Esophagus squamous epithelium (tissue), 5 donors: ENCODE measurements around the gene CCNJL. TPM values are rescaled to one million over a fixed set of nuclear protein-coding genes. Genes with fewer than 3 reads are reported as not detected.

Source experiments
- DNase-seq: peaks from one replicate; lab custom pipeline; 2025; lab: John Stamatoyannopoulos, UW
- H3K27ac ChIP-seq, 4 donors: fragments of 200-600 bp; sonication (generic); one replicate each; pipeline ENCODE4 v1.5.1; 2016 to 2019; ENCODE audit warnings: mild to moderate bottlenecking in 1 of 4
- H3K27me3 ChIP-seq, 4 donors: fragments of 200-600 bp; sonication (generic); 1 replicate in 3 of 4; 2 replicates in 1 of 4; pipeline versions ENCODE4 v1.5.1 to v1.6.0; 2017 to 2021; ENCODE audit warnings: antibody characterized with exemption in 1 of 4
- H3K36me3 ChIP-seq, 3 donors: fragments of 200-600 bp; sonication (generic); one replicate each; pipeline ENCODE4 v1.5.1; 2016 to 2019
- H3K4me1 ChIP-seq, 3 donors: fragments of 200-600 bp; sonication (generic); one replicate each; pipeline ENCODE4 v1.5.1; 2017 to 2019
- H3K4me3 ChIP-seq, 4 donors: fragments of 200-600 bp; sonication (generic); 1 replicate in 3 of 4; 2 replicates in 1 of 4; pipeline ENCODE4 v1.5.1; 2016 to 2019; ENCODE audit warnings: mild to moderate bottlenecking in 2 of 4, moderate library complexity in 1 of 4
- H3K9me3 ChIP-seq, 3 donors: fragments of 200-600 bp; sonication (generic); one replicate each; pipeline ENCODE4 v1.5.1; 2016 to 2019
- POLR2A ChIP-seq, 4 donors: fragments of 450-650 bp; IDR thresholded peaks; one replicate each; pipeline ENCODE4 v1.6.1; 2017; ENCODE audit warnings: antibody characterized with exemption in 4 of 4, mild to moderate bottlenecking in 4 of 4, moderate library complexity in 3 of 4
- WGBS, 2 donors: methylation state at CpG; one replicate each; pipeline ENCODE4 v1.1.5; 2018; 5-methylcytosine and 5-hydroxymethylcytosine counted together
- intact Hi-C: fragments of 100-400 bp; cut with DNase I; formaldehyde crosslinking; loops from one replicate; pipeline ENCODE4 v1.15.0; 2022
- total RNA-seq, 4 donors: library from RNA; depleted of rRNA; stranded (reverse); fragments of >200 nt; gene quantifications; one replicate each; pipeline ENCODE4 v1.1.0, GENCODE V29; 2016
- TF ChIP-seq, protein P1 (sequence below), 6 experiments: fragments of 450-650 bp in 4 of 6; fragments of 200-600 bp in 2 of 6; sonication (generic) in 2 of 6; IDR thresholded peaks; one replicate each; pipeline ENCODE4 v1.5.1; 2016 to 2019; ENCODE audit warnings: antibody characterized with exemption in 6 of 6, mild to moderate bottlenecking in 4 of 6, moderate library complexity in 4 of 6
- donor health status: DM: yes; HTN: yes; CAD: no.

Gene CCNJL
- total RNA-seq, 4 donors from 2014 or later, result 0.04 to 3.0 (median 0.74) TPM

DNA sequence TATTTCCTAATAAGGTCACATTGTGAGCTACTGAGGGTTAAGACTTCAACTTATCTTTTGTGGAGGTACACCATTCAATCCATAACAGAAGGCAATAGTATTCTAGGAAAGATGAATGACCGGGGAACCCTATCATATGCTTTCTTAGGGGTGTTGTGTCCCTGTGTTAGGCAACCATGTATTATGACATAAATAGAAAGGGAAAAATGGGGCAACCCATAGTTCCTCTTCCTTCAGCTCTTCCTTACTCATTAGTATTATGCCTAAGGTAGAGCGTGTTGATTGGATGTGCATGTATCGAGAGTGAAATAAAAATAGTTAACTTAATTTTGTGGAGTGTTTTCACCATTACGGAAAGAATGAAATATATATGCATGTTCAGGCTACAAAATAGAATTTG lies 6.0 kb upstream of the CCNJL start:
- H3K27ac ChIP-seq, result no peak overlapping the region
- intact Hi-C loops, result no loop called here

DNA sequence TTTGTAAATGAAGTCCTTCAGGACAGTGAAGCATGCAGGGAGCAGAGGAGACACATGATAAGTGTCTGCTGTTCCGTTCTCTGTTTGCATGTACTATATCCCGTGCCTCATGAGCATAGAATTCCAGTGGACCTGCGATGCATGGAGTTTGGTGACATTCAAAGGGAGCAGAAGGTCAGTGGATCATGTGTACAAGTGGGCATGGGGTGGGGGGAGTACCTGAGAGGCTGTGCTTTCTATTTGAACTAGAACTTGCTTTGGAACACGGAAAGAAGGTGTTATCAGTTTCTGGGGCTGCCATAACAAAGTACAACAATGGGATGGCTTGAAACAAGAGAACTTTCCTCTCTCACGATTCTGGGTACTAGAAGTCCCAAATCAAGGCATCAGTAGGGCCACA lies 5.1 kb upstream of the CCNJL start:
- DNase-seq, result no peak
- Histone ChIP-seq H3K27ac (no peak overlapping the region), H3K4me3 (no peak overlapping the region), H3K36me3 (no peaks in the 10 kb centered on the region), H3K9me3 (no peaks in the 10 kb centered on the region), H3K27me3 (peaks cover 0 to 28% (median 0%) of the 10 kb centered on the region in 4 donors), H3K4me1 (peaks cover 0 to 13% (median 4%) of the 10 kb centered on the region in 3 donors)
- WGBS, 2 donors, result 60 to 82% methylated on average over 5 of the region's 5 CpGs
- intact Hi-C loops, result no loop called here
- TF ChIP-seq, protein P1, sequence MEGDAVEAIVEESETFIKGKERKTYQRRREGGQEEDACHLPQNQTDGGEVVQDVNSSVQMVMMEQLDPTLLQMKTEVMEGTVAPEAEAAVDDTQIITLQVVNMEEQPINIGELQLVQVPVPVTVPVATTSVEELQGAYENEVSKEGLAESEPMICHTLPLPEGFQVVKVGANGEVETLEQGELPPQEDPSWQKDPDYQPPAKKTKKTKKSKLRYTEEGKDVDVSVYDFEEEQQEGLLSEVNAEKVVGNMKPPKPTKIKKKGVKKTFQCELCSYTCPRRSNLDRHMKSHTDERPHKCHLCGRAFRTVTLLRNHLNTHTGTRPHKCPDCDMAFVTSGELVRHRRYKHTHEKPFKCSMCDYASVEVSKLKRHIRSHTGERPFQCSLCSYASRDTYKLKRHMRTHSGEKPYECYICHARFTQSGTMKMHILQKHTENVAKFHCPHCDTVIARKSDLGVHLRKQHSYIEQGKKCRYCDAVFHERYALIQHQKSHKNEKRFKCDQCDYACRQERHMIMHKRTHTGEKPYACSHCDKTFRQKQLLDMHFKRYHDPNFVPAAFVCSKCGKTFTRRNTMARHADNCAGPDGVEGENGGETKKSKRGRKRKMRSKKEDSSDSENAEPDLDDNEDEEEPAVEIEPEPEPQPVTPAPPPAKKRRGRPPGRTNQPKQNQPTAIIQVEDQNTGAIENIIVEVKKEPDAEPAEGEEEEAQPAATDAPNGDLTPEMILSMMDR (IDR thresholded peaks at IDR 0.05), result no peak
- TF ChIP-seq POLR2A (IDR thresholded peaks at IDR 0.05), result no peak

More for the DNA sequence above, 6.0 kb upstream of the CCNJL start:
- H3K4me3 ChIP-seq, result no peak overlapping the region
- H3K36me3 ChIP-seq, result no peaks in the 10 kb centered on the region
- H3K9me3 ChIP-seq, result no peaks in the 10 kb centered on the region
- H3K4me1 ChIP-seq, result peaks cover 0 to 4% (median 0%) of the 10 kb centered on the region in 3 donors
- H3K27me3 ChIP-seq, result peaks cover 0 to 19% (median 0%) of the 10 kb centered on the region in 4 donors
- DNase-seq, result no peak
- 77 to 85% methylated on average over 4 of the region's 4 CpGs for WGBS, 2 donors
- TF ChIP-seq POLR2A (IDR thresholded peaks at IDR 0.05), result no peak
- TF ChIP-seq, protein P1 (IDR thresholded peaks at IDR 0.05), result no peak

DNA sequence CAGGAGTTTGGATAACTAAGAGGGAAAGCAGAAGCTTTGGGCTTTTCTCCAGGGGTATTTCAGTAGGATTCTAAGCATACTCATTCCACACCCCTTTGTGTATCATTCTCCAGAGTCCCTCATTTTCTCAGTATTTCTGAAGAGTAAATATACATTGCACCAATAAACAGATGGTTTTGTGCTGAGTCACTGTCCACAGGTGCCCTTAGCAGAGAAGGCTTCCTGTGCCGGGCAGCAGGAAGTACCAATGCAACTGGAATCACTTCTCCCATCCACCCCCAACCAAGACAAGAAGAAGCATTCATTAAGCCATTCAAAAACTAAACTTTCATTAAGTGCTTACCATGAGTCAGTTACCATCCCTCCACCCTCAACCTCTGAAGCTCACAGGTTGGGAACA lies 3.6 kb upstream of the CCNJL start:
- TF ChIP-seq, protein P1 (IDR thresholded peaks at IDR 0.05), result no peak
- no peak for TF ChIP-seq POLR2A (IDR thresholded peaks at IDR 0.05)
- no peaks in the 10 kb centered on the region for H3K9me3 ChIP-seq
- DNase-seq, result no peak
- no peak overlapping the region for H3K27ac ChIP-seq
- H3K4me1 ChIP-seq, result peaks cover 4 to 28% (median 14%) of the 10 kb centered on the region in 3 donors
- peaks cover 0 to 32% (median 0%) of the 10 kb centered on the region in 4 donors for H3K27me3 ChIP-seq
- WGBS, 2 donors, result 20 to 33% methylated on average over 1 of the region's 1 CpG
- no peaks in the 10 kb centered on the region for H3K36me3 ChIP-seq
- H3K4me3 ChIP-seq, result no peak overlapping the region
- intact Hi-C loops, result no loop called here

DNA sequence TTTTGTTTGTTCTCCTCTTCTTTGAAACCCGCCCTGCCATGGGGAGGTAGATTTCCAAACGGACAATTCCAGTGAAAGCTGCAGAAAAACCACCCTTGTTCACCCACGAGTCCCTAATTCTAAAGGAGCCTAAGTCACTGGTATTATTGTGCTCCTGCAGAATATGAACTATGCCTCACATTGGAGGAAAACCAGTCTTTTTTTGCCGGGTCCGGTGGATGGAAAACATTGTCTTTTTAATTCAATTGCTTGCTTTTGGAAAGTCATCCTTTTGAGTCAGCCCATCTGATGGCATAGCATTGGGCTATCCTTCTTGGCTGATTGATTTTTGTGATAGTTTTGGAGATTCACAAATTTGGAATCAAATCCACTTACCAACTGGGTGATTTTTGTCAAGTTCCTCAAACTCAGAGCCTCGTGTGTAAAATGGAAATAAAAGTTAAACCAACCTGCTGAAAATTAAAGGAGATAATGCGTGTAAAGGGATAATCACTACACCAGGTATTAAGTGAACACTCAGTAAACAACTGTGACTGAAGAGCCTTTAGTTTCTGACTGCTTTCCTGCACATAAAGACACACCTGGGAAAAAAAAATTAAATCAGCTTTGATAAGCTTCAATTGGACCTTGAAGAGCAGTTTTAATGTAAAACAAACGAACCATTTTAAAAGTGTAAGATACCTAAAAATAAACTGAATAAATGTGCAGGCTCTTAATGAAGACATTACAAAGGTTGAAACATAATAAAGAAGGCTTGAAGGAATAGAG lies 780 bp upstream of the CCNJL start:
- DNase-seq, result no peak
- Histone ChIP-seq H3K27me3 (peaks cover 0 to 46% (median 0%) of the 10 kb centered on the region in 4 donors), H3K9me3 (no peaks in the 10 kb centered on the region), H3K27ac (no peak overlapping the region), H3K4me3 (peak overlapping the region; percentile 48 to 71 (median 60)), H3K36me3 (no peaks in the 10 kb centered on the region), H3K4me1 (peaks cover 4 to 29% (median 14%) of the 10 kb centered on the region in 3 donors)
- 16% methylated on average over 8 of the region's 8 CpGs for WGBS, 2 donors
- intact Hi-C loops, result no loop called here
- TF ChIP-seq POLR2A (IDR thresholded peaks at IDR 0.05), result no peak
- TF ChIP-seq, protein P1 (IDR thresholded peaks at IDR 0.05), result no peak

DNA sequence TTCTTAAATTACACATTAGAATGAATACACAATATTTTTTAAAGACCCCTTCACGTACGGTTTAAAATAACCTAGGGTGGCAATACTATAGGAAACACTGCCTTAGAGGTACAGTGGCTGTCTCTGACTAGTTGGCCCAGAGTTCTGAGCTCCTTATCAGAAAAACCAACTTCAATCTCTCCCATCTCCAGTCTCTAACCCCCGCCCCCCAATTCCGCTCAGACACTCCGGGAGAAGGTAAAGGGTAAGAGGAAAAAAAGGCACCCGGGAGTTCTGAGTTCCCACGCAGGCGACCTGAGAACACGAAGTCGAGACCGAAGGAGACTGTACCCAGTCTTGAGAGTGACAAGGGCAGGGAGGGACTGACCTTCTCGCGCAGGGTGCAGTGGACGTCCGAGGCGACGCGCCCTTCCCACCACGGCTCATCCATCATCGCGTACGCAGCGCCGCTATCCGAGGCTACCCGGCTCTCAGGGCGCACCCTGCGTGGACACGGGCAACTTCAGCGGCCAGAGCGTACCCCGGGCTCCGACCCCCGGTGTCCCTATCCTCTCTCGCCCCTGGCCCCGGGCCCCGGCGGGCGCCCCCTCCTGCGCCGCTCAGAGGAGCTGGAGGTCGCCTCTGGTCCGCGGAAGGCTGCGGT lies 752 bp downstream of the CCNJL start:
- Histone ChIP-seq H3K36me3 (no peaks in the 10 kb centered on the region), H3K27me3 (peaks cover 0 to 50% (median 0%) of the 10 kb centered on the region in 4 donors), H3K4me1 (peaks cover 4 to 29% (median 14%) of the 10 kb centered on the region in 3 donors), H3K27ac (peak overlapping the region in 2 of 4 donors; percentile 23 to 61), H3K4me3 (peak overlapping the region; percentile 48 to 71 (median 60)), H3K9me3 (no peaks in the 10 kb centered on the region)
- intact Hi-C loops, result no loop called here
- 8 to 16% methylated on average over 10 to 18 of the region's 45 CpGs for WGBS, 2 donors
- DNase-seq, result no peak
- TF ChIP-seq, protein P1 (IDR thresholded peaks at IDR 0.05), result no peak
- TF ChIP-seq POLR2A (IDR thresholded peaks at IDR 0.05), result no peak
